HG02981 (cell line): ENCODE results near the gene PPP1R9A.

Experiments used
- ATAC-seq: cut with Tn5 transposase; IDR thresholded peaks from one replicate; pipeline ENCODE4 v1.9.1; 2021; ENCODE audit warnings: mild to moderate bottlenecking, moderate library complexity; ENCODE audit not compliant: unreplicated experiment

The PPP1R9A gene

DNA sequence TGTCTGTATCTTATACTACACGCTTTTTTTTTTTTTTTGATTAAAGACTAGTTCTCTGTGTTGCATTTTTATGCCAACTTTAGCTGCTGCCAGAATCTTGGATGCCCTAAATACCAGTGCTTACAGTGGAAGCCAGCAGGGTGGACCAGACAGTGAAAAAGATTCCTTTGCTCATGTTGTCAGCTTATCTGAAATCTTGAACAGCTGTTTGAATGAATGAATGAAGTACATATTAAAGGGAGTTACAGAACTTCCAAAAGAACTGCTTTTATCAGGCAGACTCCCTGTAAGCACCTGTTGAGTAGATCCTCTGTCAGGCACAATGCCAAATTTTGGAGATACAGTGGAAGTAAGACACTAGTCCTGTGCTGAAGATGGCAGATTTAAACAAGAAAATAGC, 184.9 kb downstream of the PPP1R9A start:
- no peak for ATAC-seq

DNA sequence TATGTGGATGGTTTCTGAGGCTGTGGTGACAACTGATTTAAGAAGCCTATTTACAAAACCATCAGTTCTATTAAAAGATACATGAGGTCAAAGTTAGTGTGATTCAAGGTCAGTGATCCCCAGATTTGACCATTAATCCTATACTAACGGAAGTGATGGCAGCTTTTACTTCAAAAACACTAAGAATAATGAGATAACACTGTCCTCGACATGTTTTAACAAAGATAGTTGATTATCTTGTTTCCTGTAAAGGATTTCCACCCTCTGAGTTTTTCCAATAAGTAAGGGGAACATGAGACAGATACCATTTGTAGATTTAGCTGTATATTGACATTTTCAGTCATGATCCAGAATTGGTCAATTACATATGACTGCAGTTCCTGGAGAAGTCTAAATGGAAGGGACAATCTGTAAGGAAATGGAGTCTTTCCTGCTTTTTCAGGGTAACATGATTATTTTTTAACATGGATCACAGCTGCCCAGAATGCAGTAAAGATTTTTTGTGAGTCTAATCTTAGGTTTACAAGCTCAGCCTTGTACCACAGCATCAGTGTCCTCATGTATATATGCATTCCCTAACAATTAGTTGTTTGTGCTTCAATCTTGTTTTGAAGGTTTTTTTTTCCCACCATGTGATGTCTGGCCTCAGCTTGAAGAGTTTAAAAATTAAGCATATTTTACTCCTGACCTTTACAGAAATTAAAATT, 188.0 kb downstream of the PPP1R9A start:
- ATAC-seq = no peak

DNA sequence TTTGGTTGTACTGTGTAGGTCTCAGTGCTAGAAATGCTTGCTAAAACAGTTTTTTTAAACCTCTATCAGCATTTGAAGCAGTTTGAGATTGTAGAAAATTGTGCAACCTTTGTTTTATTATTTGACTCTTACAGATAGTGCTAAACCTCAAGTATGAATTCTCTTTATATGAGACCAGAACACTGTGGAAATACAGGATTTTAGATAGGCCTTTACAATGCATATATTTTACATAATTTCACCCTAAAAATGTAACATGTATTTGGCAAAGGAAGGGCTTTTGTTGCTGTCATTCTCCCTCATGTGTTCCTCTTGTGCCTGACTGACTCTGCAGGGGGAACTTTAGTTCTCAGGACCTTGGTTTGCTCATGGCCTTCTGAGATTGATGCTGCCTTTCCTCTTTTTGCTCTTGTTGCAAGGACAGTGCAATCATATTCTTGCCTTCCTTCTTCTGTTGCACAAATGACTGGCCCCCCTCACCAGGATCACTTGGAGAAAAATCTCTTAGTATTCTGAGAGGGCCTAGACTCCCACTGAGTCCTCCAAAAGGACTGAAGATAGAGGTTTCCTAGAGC, 188.7 kb downstream of the PPP1R9A start:
- no peak for ATAC-seq

GRCh38 chr7:95097291-95097690, 189.9 kb downstream of the PPP1R9A start:
- ATAC-seq = no peak

GRCh38 chr7:95097851-95098250, 190.5 kb downstream of the PPP1R9A start:
- no peak for ATAC-seq

DNA sequence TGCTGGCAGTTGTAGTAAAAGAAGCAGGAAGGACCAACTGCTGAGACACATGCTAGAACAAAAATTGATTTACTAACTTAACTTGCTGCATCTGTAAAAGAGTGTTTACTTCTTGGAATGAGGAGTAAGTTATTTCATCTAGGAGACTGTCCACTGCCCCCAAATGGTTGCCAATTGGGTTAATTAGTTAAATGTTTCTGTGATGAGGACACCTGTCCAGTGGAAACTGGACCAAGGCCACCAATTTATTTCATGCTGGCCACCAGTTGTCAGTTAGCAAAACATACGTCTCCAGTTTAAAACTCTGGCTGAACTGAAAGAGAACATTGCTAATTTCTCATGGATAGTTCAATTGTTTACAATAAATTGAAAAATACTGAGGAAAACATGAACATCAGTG, 191.7 kb downstream of the PPP1R9A start:
- no peak for ATAC-seq

DNA sequence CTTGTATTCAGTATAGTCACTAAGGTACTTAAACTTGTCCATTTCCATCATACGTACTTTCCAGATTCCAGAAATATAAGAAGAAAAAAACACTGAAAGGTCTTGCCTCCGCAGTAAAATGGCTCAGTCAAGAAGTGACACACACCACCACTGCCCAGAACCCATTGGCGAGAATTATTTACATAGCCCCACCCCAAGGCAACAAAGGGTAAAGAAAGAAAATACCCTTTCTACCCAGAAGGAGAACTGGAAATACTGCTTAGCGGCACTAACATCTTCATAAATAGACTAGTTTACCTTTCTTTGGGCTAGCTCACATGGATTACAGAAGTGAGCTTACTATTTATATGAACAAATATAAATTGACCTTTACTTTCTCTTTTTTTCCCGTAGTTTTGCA, 194.0 kb downstream of the PPP1R9A start:
- no peak for ATAC-seq

DNA sequence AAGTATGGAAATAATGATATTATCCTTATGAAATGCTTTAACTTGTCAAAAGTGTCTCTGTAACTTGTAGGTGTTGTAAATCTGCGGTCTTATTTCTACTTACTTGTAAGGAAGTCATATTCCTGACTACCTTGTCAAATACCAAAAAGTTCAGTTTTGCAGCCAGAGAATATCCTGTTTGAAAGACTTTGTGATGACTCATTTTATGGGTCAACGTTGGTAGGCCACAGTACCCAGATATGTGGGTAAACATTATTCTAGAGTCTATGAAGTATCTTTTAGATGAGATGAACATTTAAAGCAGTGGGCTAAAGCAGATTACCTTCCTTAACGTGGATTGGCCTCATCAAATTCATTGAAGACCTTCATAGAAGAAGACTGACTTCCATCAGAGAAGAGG, 195.3 kb downstream of the PPP1R9A start:
- no peak for ATAC-seq

DNA sequence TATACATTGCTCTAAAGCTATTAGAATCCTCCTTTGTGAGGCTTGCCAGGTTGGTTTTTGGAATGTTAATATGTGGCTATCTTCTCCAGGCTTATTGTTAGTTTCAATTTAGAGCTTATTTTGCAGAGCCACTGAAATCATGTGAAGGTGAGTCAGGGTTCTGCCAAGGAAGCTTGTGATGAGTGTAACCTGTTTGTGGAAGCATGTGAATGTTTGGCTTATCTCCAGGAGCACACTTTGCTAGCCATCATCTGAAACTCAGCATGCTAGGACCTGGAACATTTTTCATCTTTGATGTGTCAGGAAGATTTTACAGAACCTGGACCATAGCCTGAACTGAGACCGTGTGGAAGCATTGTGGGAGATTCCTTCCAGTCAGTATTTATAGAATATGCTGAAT, 197.3 kb downstream of the PPP1R9A start:
- no peak for ATAC-seq

- ATAC-seq = no peak
Measured at GRCh38 chr7:95105627-95106026, 198.2 kb downstream of the PPP1R9A start.

DNA sequence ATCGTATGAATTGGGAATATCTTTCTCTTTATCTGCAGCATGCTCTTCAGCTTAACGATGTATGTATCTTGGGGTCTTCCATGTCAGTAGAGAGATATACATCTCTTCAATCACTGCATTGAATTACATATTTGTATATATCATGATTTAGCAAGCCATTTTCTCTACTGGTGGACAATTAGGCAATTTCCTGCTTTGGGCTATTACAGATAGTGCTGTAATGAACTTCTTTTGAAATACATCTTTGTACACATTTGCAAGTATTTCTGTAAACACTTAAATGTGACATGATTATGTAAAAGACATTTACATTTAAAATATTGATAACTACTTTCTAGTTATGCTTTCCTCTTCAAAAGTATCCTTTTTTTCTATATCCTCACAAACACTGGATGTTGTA, 199.0 kb downstream of the PPP1R9A start:
- no peak for ATAC-seq

- ATAC-seq = no peak
Measured at GRCh38 chr7:95110707-95111106, 203.3 kb downstream of the PPP1R9A start.

DNA sequence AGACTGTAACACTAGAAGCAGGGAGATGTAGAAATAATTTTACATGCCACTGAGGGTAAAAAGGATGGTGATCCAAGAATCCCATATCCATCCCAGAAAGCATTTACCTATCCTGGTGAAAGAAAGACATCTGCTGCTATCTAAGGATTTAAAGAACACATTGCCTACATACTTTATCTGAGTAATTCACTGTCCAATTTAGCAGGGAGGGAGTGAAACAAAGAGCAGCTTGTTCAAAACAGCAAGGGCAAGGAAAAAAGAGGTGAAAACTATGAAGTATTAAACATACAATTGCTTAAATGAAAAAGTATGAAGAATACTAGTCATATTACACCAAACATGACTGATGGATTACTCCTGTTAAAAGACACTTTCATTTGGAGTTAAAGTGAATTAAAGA, 206.2 kb downstream of the PPP1R9A start:
- ATAC-seq = no peak

GRCh38 chr7:95126053-95126709, 218.8 kb downstream of the PPP1R9A start:
- no peak for ATAC-seq

GRCh38 chr7:95132500-95132899, 225.1 kb downstream of the PPP1R9A start:
- no peak for ATAC-seq

GRCh38 chr7:95139922-95140321, 232.5 kb downstream of the PPP1R9A start:
- ATAC-seq = no peak

- ATAC-seq = no peak
Measured at GRCh38 chr7:95141755-95142154, 234.4 kb downstream of the PPP1R9A start.

GRCh38 chr7:95144256-95144655, 236.9 kb downstream of the PPP1R9A start:
- ATAC-seq = no peak

- no peak for ATAC-seq
Measured at GRCh38 chr7:95155965-95156364, 248.6 kb downstream of the PPP1R9A start.

- no peak for ATAC-seq
Measured at GRCh38 chr7:95157381-95157780, 250.0 kb downstream of the PPP1R9A start.

GRCh38 chr7:95169678-95170077, 262.3 kb downstream of the PPP1R9A start:
- ATAC-seq = no peak

GRCh38 chr7:95172420-95172819, 265.0 kb downstream of the PPP1R9A start:
- no peak for ATAC-seq
